CD1c-positive myeloid dendritic cell (primary cell): ENCODE measurements around the gene CPNE8.

Experiments used
- DNase-seq: peaks from one replicate; pipeline ENCODE4 v3.0.0-alpha.2; 2016; ENCODE audit errors: extremely low spot score

The CPNE8 gene

GRCh38 chr12:38633511-38633910, 271.9 kb downstream of the CPNE8 start:
- no peak for DNase-seq

- DNase-seq, result no peak
Observed at GRCh38 chr12:38629064-38629463, 276.3 kb downstream of the CPNE8 start.

- DNase-seq, result no peak
Observed at GRCh38 chr12:38628288-38628687, 277.1 kb downstream of the CPNE8 start.

GRCh38 chr12:38625306-38625705, 280.1 kb downstream of the CPNE8 start:
- no peak for DNase-seq

- no peak for DNase-seq
Observed at GRCh38 chr12:38614171-38614570, 291.2 kb downstream of the CPNE8 start.

- DNase-seq, result no peak
Observed at GRCh38 chr12:38610808-38611350, 294.5 kb downstream of the CPNE8 start.

GRCh38 chr12:38607295-38607694, 298.1 kb downstream of the CPNE8 start:
- DNase-seq, result no peak
